DND-41 (cell line): Measurements from ENCODE around the gene ARRDC2.
"Not testable (repeated sequence)": the region's sequence is repeated elsewhere in the genome, so short reads cannot be mapped to it uniquely, and the experiment has no call there.

Experiments
- ATAC-seq: fragments of 200-7000 bp; cut with Tn5 transposase; 3 replicates; pipeline ENCODE4 v1.9.1; 2021; ENCODE audit warnings: low read depth; ENCODE audit not compliant: insufficient read depth
- DNase-seq: peaks from one replicate; pipeline ENCODE4 v3.0.0-alpha.2; 2020
- H2AFZ ChIP-seq: 2 replicates; pipeline ENCODE4 v1.6.0; 2012; ENCODE audit warnings: low read depth, low read length
- H3K27ac ChIP-seq: 2 replicates; pipeline ENCODE4 v1.5.1; 2012; ENCODE audit warnings: low read length, inconsistent platforms
- H3K27me3 ChIP-seq: fragments of 200-600 bp; sonication (generic); 2 replicates; pipeline ENCODE4 v1.6.0; 2012; ENCODE audit warnings: low read length, mild to moderate bottlenecking, inconsistent platforms; ENCODE audit not compliant: insufficient read depth, poor library complexity
- H3K36me3 ChIP-seq: 2 replicates; pipeline ENCODE4 v1.5.1; 2012; ENCODE audit warnings: low read length, inconsistent platforms; ENCODE audit not compliant: insufficient read depth
- H3K4me1 ChIP-seq: 2 replicates; pipeline ENCODE4 v1.5.1; 2012; ENCODE audit warnings: mild to moderate bottlenecking, low read length; ENCODE audit not compliant: insufficient read depth
- H3K4me2 ChIP-seq: 2 replicates; pipeline ENCODE4 v1.6.0; 2012; ENCODE audit warnings: mild to moderate bottlenecking, moderate library complexity, low read length, inconsistent platforms; ENCODE audit not compliant: insufficient read depth
- H3K4me3 ChIP-seq, 2 experiments: fragments of 200-600 bp in 1 of 2; shearing (Covaris generic) in 1 of 2; 2 replicates each; pipeline ENCODE4 v1.5.1; 2012 to 2016; ENCODE audit warnings: inconsistent platforms in 2 of 2, low read length in 2 of 2, mild to moderate bottlenecking in 2 of 2, low read depth in 1 of 2, moderate library complexity in 1 of 2
- H3K79me2 ChIP-seq: 2 replicates; pipeline ENCODE4 v1.6.0; 2012; ENCODE audit warnings: low read length, inconsistent platforms; ENCODE audit not compliant: insufficient read depth
- H3K9ac ChIP-seq: 2 replicates; pipeline ENCODE4 v1.6.0; 2012; ENCODE audit warnings: low read depth, mild to moderate bottlenecking, inconsistent platforms, low read length, moderate library complexity
- H3K9me3 ChIP-seq: 2 replicates; pipeline ENCODE4 v1.5.1; 2012; ENCODE audit warnings: low read length, moderate library complexity, mild to moderate bottlenecking, inconsistent platforms; ENCODE audit not compliant: insufficient read depth, severe bottlenecking
- H4K20me1 ChIP-seq: 2 replicates; pipeline ENCODE4 v1.6.0; 2012; ENCODE audit warnings: low read length; ENCODE audit not compliant: insufficient read depth
- CTCF ChIP-seq: IDR thresholded peaks from 2 replicates; pipeline ENCODE4 v1.5.1; 2012; ENCODE audit warnings: borderline replicate concordance, low read length, moderate library complexity, mild to moderate bottlenecking; ENCODE audit not compliant: poor library complexity, severe bottlenecking; ENCODE audit errors: extremely low read depth
- EZH2 ChIP-seq: IDR thresholded peaks from 3 replicates; pipeline ENCODE4 v1.6.1; 2012; ENCODE audit warnings: borderline replicate concordance, low read depth, mild to moderate bottlenecking, moderate library complexity, low read length, inconsistent platforms; ENCODE audit not compliant: severe bottlenecking

Gene ARRDC2

GRCh38 chr19:18023622-18024251 lies 15.8 kb downstream of the ARRDC2 start:
- no peaks in the 10 kb centered on the region for H3K9me3 ChIP-seq
- TF ChIP-seq EZH2 (no peak), CTCF (no peak)
- H2AFZ ChIP-seq: peak overlapping the region; percentile 61
- peaks cover 24% of the 10 kb centered on the region for H3K79me2 ChIP-seq
- DNase-seq (peak; percentile 91), ATAC-seq (peak; percentile 82)
- H3K9ac ChIP-seq: peak overlapping the region; percentile 73
- no peaks in the 10 kb centered on the region for H3K27me3 ChIP-seq
- peak overlapping the region; percentile 100 for H3K27ac ChIP-seq
- peak overlapping the region; percentile 13 to 95; a peak in 3 of 4 replicates for H3K4me3 ChIP-seq
- peaks cover 38% of the 10 kb centered on the region for H3K4me1 ChIP-seq
- peak overlapping the region; percentile 88 for H3K4me2 ChIP-seq
- H4K20me1 ChIP-seq: no peaks in the 10 kb centered on the region
- no peaks in the 10 kb centered on the region for H3K36me3 ChIP-seq

GRCh38 chr19:18027151-18027550 lies 19.2 kb downstream of the ARRDC2 start:
- Histone ChIP-seq H3K36me3 (no peaks in the 10 kb centered on the region), H3K27me3 (no peaks in the 10 kb centered on the region), H3K9ac (no peak overlapping the region), H3K4me3 (no peak overlapping the region), H3K79me2 (peaks cover 24% of the 10 kb centered on the region), H3K27ac (peak overlapping the region; percentile 3; the same call in 1 of the 2 replicates), H3K4me1 (peaks cover 33% of the 10 kb centered on the region), H3K9me3 (no peaks in the 10 kb centered on the region), H4K20me1 (no peaks in the 10 kb centered on the region), H2AFZ (no peak overlapping the region), H3K4me2 (no peak overlapping the region)
- no peak for TF ChIP-seq EZH2
- ATAC-seq: no peak
- DNase-seq: no peak

- Histone ChIP-seq H3K4me2 (no peak overlapping the region), H3K4me1 (peaks cover 8% of the 10 kb centered on the region), H3K36me3 (no peaks in the 10 kb centered on the region)
Observed at GRCh38 chr19:18029617-18030338, 21.8 kb downstream of the ARRDC2 start.

GRCh38 chr19:18031401-18031800 lies 23.4 kb downstream of the ARRDC2 start:
- Histone ChIP-seq H2AFZ (peak overlapping the region; percentile 52; the same call in 1 of the 2 replicates), H3K27ac (peak overlapping the region; percentile 61; the same call in 1 of the 2 replicates)
- H3K9ac ChIP-seq, H3K27me3 ChIP-seq, ATAC-seq, H3K79me2 ChIP-seq, H3K4me2 ChIP-seq, H3K36me3 ChIP-seq, H3K4me1 ChIP-seq, H3K4me3 ChIP-seq, H3K9me3 ChIP-seq, H4K20me1 ChIP-seq, DNase-seq: not testable (repeated sequence)

More at GRCh38 chr19:18029617-18030338, 21.8 kb downstream of the ARRDC2 start:
- Histone ChIP-seq H3K4me3 (no peak overlapping the region), H3K27me3 (no peaks in the 10 kb centered on the region), H3K79me2 (no peaks in the 10 kb centered on the region), H2AFZ (no peak overlapping the region), H3K9ac (no peak overlapping the region), H3K9me3 (no peaks in the 10 kb centered on the region), H3K27ac (no peak overlapping the region), H4K20me1 (no peaks in the 10 kb centered on the region)
- no peak for TF ChIP-seq EZH2
- TF ChIP-seq CTCF: no peak
- DNase-seq (no peak), ATAC-seq (no peak)

- not testable (repeated sequence) for H3K4me3 ChIP-seq, H3K36me3 ChIP-seq, H3K27ac ChIP-seq, ATAC-seq, H3K27me3 ChIP-seq, H3K79me2 ChIP-seq, H3K4me1 ChIP-seq, H4K20me1 ChIP-seq, H3K4me2 ChIP-seq, DNase-seq, H3K9ac ChIP-seq, H3K9me3 ChIP-seq, H2AFZ ChIP-seq
Observed at GRCh38 chr19:18032102-18032501, 24.1 kb downstream of the ARRDC2 start.
